Measurements from ENCODE around the gene HPD. TPM values are rescaled to one million over a fixed set of nuclear protein-coding genes. Genes with fewer than 3 reads are reported as not detected.

HPD gene
- total RNA-seq, 1 experiment from 2014 or later = 0.11 TPM

- DNase-seq (ENCODE audit: low read depth in 1 of 2, low spot score in 2 of 2) = no peak
Measured at GRCh38 chr12:121829250-121829918, 29.3 kb downstream of the HPD start.

GRCh38 chr12:121828826-121829225 is 29.8 kb downstream of the HPD start:
- Histone ChIP-seq H3K9me3 (replicated peaks) (no peaks in the 10 kb centered on the region), H3K27me3 (replicated peaks) (no peaks in the 10 kb centered on the region), H3K27ac (no peak overlapping the region), H3K4me3 (no peak overlapping the region), H3K4me1 (replicated peaks) (no peaks in the 10 kb centered on the region), H3K36me3 (peaks cover 44% of the 10 kb centered on the region)
- DNase-seq (ENCODE audit: low read depth in 1 of 2, low spot score in 2 of 2) = no peak

More at GRCh38 chr12:121829250-121829918, 29.3 kb downstream of the HPD start:
- Histone ChIP-seq H3K4me1 (replicated peaks) (no peaks in the 10 kb centered on the region), H3K4me3 (no peak overlapping the region), H3K27me3 (replicated peaks) (no peaks in the 10 kb centered on the region), H3K27ac (no peak overlapping the region), H3K36me3 (peaks cover 39% of the 10 kb centered on the region), H3K9me3 (replicated peaks) (no peaks in the 10 kb centered on the region)

- no peak overlapping the region for H3K27ac ChIP-seq
- no peak for DNase-seq (ENCODE audit: low read depth in 1 of 2, low spot score in 2 of 2)
- no peaks in the 10 kb centered on the region for H3K27me3 ChIP-seq (replicated peaks)
- H3K4me1 ChIP-seq (replicated peaks) = no peaks in the 10 kb centered on the region
- H3K4me3 ChIP-seq = no peak overlapping the region
- no peaks in the 10 kb centered on the region for H3K9me3 ChIP-seq (replicated peaks)
- H3K36me3 ChIP-seq = peaks cover 49% of the 10 kb centered on the region
Measured at GRCh38 chr12:121828306-121828705, 30.4 kb downstream of the HPD start.

DNA sequence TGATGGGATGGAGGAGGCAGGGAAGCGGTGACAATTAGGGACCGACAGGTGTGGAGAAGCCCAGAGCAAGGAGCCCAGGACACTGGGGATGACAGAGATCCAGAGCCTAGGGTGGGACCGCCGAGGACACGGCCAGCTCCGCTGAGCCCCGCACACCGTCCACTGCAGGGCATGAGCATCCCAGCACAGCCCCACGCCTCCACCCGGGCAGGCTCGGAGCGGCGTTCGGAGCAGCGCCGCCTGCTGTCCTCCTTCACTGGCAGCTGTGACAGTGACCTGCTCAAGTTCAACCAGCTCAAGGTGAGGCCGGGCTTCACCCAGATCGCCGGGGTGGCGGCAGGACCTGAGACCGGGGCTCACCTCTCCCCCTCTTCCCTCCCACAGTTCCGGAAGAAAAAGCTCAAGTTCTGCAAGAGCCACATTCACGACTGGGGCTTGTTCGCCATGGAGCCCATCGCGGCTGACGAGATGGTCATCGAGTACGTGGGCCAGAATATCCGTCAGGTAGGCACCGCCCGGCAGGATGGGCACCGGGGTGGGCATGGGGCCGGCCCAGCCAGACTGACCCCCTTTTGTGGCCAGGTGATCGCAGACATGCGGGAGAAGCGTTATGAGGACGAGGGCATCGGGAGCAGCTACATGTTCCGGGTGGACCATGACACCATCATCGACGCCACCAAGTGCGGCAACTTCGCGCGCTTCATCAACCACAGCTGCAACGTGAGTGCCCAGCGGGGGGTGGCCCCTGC is 31.1 kb downstream of the HPD start:
- H3K9me3 ChIP-seq (replicated peaks) = no peaks in the 10 kb centered on the region
- DNase-seq (ENCODE audit: low read depth in 1 of 2, low spot score in 2 of 2) = no peak
- peaks cover 53% of the 10 kb centered on the region for H3K36me3 ChIP-seq
- H3K4me3 ChIP-seq = no peak overlapping the region
- no peak overlapping the region for H3K27ac ChIP-seq
- H3K4me1 ChIP-seq (replicated peaks) = no peaks in the 10 kb centered on the region
- no peaks in the 10 kb centered on the region for H3K27me3 ChIP-seq (replicated peaks)

DNA sequence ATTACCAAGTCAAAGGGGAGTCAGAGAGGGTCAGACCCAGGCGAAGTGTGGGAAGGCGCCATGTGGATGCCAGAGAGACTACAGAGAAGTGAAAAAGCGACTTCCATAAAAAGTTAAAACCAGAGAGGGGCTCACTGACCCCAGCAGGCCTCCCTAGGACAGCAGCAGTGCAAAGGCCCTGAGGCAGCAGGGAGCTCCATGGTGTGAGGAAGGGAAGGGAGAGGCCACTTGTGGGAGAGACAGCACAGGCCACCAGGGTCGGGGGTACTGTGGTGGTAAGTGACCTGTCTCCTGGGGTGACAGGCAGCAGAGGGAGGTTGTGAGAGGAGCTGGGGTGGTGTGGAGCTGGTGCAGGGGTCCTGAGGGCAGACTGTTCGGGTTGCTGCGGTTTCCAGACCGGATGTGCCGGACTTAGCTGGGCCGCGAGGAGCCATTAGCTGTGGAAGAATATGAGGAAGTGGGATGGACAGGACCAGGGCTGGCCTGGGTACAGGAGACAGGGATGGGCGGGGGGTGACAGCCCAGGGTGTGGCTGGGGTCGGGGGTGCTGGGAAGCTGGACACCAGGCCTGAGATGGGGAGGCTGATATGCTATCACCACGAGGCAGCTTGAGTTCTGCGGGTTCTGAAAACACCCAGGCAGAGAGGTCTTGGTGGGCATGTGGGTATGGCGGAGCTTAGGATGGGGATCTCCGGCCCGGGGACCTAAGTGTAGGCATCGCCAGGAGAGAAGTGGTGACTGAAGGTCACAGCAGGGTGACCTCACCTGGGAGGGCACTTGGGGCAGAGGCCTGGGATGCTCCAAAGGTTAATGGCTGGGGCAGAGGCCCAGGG is 32.1 kb downstream of the HPD start:
- Histone ChIP-seq H3K9me3 (replicated peaks) (no peaks in the 10 kb centered on the region), H3K36me3 (peaks cover 58% of the 10 kb centered on the region), H3K27ac (no peak overlapping the region), H3K4me1 (replicated peaks) (no peaks in the 10 kb centered on the region), H3K27me3 (replicated peaks) (no peaks in the 10 kb centered on the region), H3K4me3 (no peak overlapping the region)
- no peak for DNase-seq (ENCODE audit: low read depth in 1 of 2, low spot score in 2 of 2)

GRCh38 chr12:121825041-121825523 is 33.6 kb downstream of the HPD start:
- H3K27ac ChIP-seq = no peak overlapping the region
- no peak overlapping the region for H3K4me3 ChIP-seq
- H3K27me3 ChIP-seq (replicated peaks) = no peaks in the 10 kb centered on the region
- peaks cover 65% of the 10 kb centered on the region for H3K36me3 ChIP-seq
- H3K4me1 ChIP-seq (replicated peaks) = peaks cover 4% of the 10 kb centered on the region
- no peak for DNase-seq (ENCODE audit: low read depth in 1 of 2, low spot score in 2 of 2)
- no peaks in the 10 kb centered on the region for H3K9me3 ChIP-seq (replicated peaks)

- Histone ChIP-seq H3K4me3 (no peak overlapping the region), H3K36me3 (peaks cover 68% of the 10 kb centered on the region), H3K27me3 (replicated peaks) (no peaks in the 10 kb centered on the region), H3K27ac (no peak overlapping the region), H3K9me3 (replicated peaks) (no peaks in the 10 kb centered on the region), H3K4me1 (replicated peaks) (peaks cover 4% of the 10 kb centered on the region)
- DNase-seq (ENCODE audit: low read depth in 1 of 2, low spot score in 2 of 2) = no peak
Measured at GRCh38 chr12:121823727-121824115, 34.9 kb downstream of the HPD start.

- H3K27me3 ChIP-seq (replicated peaks) = no peaks in the 10 kb centered on the region
- no peak for DNase-seq (ENCODE audit: low read depth in 1 of 2, low spot score in 2 of 2)
- no peak overlapping the region for H3K4me3 ChIP-seq
- H3K36me3 ChIP-seq = peaks cover 64% of the 10 kb centered on the region
- peaks cover 4% of the 10 kb centered on the region for H3K4me1 ChIP-seq (replicated peaks)
- no peaks in the 10 kb centered on the region for H3K9me3 ChIP-seq (replicated peaks)
- no peak overlapping the region for H3K27ac ChIP-seq
Measured at GRCh38 chr12:121823101-121823726, 35.4 kb downstream of the HPD start.

- H3K27ac ChIP-seq = no peak overlapping the region
- no peak overlapping the region for H3K4me3 ChIP-seq
- peaks cover 4% of the 10 kb centered on the region for H3K4me1 ChIP-seq (replicated peaks)
- no peaks in the 10 kb centered on the region for H3K27me3 ChIP-seq (replicated peaks)
- H3K9me3 ChIP-seq (replicated peaks) = no peaks in the 10 kb centered on the region
- no peak for DNase-seq (ENCODE audit: low read depth in 1 of 2, low spot score in 2 of 2)
- peaks cover 64% of the 10 kb centered on the region for H3K36me3 ChIP-seq
Measured at GRCh38 chr12:121822393-121823100, 36.1 kb downstream of the HPD start.

- peaks cover 75% of the 10 kb centered on the region for H3K36me3 ChIP-seq
Measured at GRCh38 chr12:121820056-121820455, 38.6 kb downstream of the HPD start.

DNA sequence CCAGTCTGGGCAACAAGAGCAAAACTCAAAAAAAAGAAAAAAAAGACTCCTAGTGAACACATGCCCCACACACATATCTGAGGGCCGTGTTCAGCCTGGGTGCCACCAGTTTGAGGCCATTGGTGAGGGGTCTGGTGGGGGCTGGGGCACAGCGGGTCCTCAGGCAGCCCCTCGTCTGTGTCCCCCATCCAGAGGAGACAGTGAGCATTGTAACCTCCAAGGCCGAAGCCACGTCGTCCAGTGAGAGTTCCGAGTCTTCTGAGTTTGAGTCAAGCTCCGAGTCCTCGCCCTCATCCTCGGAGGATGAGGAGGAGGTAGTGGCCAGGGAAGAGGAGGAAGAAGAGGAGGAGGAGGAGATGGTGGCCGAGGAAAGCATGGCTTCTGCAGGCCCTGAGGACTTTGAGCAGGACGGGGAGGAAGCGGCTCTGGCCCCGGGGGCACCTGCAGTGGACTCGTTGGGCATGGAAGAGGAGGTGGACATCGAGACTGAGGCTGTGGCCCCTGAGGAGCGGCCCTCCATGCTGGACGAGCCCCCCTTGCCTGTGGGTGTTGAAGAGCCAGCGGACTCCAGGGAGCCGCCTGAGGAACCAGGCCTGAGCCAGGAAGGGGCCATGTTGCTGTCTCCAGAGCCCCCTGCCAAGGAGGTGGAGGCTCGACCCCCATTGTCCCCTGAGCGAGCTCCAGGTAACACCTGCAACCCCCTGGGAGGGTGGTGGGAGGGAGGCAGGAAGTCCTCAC is 39.3 kb downstream of the HPD start:
- DNase-seq (ENCODE audit: low read depth in 1 of 2, low spot score in 2 of 2) = no peak
- Histone ChIP-seq H3K27ac (no peak overlapping the region), H3K36me3 (peaks cover 81% of the 10 kb centered on the region)

More at GRCh38 chr12:121820056-121820455, 38.6 kb downstream of the HPD start:
- Histone ChIP-seq H3K27ac (no peak overlapping the region), H3K4me3 (no peak overlapping the region), H3K9me3 (replicated peaks) (no peaks in the 10 kb centered on the region), H3K4me1 (replicated peaks) (peaks cover 4% of the 10 kb centered on the region), H3K27me3 (replicated peaks) (no peaks in the 10 kb centered on the region)
- no peak for DNase-seq (ENCODE audit: low read depth in 1 of 2, low spot score in 2 of 2)

GRCh38 chr12:121817648-121818043 is 41.0 kb downstream of the HPD start:
- H3K27me3 ChIP-seq (replicated peaks) = no peaks in the 10 kb centered on the region
- H3K27ac ChIP-seq = no peak overlapping the region
- H3K4me1 ChIP-seq (replicated peaks) = peaks cover 5% of the 10 kb centered on the region
- no peaks in the 10 kb centered on the region for H3K9me3 ChIP-seq (replicated peaks)
- DNase-seq (ENCODE audit: low read depth in 1 of 2, low spot score in 2 of 2) = no peak
- peaks cover 82% of the 10 kb centered on the region for H3K36me3 ChIP-seq
- no peak overlapping the region for H3K4me3 ChIP-seq

More for the DNA sequence above, 39.3 kb downstream of the HPD start:
- no peaks in the 10 kb centered on the region for H3K9me3 ChIP-seq (replicated peaks)
- no peaks in the 10 kb centered on the region for H3K27me3 ChIP-seq (replicated peaks)
- no peak overlapping the region for H3K4me3 ChIP-seq
- peaks cover 4% of the 10 kb centered on the region for H3K4me1 ChIP-seq (replicated peaks)

All from SJSA1 (cell line).